GM19239 (cell line): ENCODE results near the gene NMS.

Source experiments
- DNase-seq: peaks from one replicate; pipeline ENCODE4 v3.0.0; 2011; ENCODE audit warnings: low spot score; ENCODE audit not compliant: insufficient read length
- FAIRE-seq: peaks from 2 replicates; lab custom pipeline; 2011; peaks lifted over from hg19 to GRCh38; lab: Jason Lieb, UNC

NMS gene

GRCh38 chr2:100483895-100484294 is 13.6 kb downstream of the NMS start:
- FAIRE-seq (no peak), DNase-seq (no peak)

DNA sequence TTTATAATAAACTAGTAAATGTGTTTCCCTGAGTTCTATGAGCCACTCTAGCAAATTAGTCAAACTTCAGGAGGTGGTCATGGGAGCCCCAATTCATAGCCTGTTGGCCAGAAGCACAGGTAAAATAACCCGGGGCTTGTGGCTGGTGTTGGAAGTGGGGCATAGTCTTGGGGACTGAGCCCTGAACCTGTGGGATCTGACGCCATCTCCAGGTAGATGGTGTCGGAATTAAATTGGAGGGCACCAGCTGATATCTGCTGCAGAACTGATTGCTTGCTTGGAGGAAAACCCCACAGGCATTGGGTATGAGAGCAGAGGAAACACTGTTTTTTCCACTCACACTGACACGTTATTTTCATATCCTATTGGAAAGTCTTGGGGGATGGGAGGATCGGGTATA is 14.1 kb downstream of the NMS start:
- no peak for FAIRE-seq
- no peak for DNase-seq

GRCh38 chr2:100485396-100485795 is 15.1 kb downstream of the NMS start:
- FAIRE-seq = no peak

DNA sequence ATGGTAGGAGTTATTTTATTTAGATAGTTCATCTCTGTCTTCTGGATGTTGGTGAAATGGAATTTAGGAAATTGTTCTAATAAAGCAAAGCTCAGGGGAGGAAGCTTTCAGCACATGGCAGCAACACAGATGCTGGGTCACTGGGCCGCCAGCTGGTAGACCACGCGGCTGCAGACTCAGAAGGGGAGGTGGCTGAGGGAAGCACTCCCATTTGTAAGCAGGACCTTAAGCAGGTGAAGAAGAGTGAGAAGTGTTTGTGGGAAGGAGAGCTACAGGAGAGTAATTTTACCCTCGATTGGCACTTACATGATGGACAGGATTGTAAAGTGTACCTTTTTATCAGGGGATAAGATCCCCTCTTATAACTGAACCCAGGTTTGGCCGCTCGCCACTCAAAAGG is 24.4 kb downstream of the NMS start:
- FAIRE-seq (no peak), DNase-seq (no peak)

More at GRCh38 chr2:100485396-100485795, 15.1 kb downstream of the NMS start:
- no peak for DNase-seq

DNA sequence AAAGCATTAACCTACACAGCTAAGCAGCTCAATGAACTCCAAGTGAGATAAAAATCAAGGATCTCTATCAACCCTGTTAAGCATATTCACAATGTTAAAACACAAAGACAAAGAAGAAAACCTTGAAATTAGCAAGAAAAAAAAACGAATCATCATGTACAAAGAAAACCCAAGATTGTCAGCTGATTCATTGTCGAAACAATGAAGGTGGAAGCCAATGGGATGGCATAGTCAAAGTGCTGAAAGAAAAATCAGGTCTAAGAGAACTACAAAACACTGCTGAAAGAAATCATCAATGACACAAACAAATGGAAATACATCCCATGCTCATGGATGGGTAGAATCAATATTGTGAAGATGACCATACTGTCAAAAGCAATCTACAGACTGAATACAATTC is 32.5 kb downstream of the NMS start:
- no peak for FAIRE-seq

DNA sequence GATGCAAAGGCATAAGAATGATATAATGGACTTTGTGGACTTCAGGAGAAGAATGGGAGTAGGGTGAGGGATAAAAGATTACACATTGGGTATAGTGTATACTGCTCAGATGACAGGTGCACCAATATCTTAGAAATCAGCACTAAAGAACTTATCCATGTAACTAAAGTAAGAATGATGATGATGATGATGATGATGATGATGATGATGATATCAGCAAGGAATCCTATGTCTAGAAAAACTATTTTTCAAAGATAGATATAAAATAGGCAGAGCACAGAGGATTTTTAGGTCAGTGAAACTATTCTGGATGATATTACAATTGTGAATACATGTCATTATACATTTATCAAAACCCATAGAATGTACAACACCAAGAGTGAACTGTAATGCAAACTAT is 34.3 kb downstream of the NMS start:
- DNase-seq (no peak), FAIRE-seq (no peak)

More for the DNA sequence above, 32.5 kb downstream of the NMS start:
- DNase-seq = no peak

DNA sequence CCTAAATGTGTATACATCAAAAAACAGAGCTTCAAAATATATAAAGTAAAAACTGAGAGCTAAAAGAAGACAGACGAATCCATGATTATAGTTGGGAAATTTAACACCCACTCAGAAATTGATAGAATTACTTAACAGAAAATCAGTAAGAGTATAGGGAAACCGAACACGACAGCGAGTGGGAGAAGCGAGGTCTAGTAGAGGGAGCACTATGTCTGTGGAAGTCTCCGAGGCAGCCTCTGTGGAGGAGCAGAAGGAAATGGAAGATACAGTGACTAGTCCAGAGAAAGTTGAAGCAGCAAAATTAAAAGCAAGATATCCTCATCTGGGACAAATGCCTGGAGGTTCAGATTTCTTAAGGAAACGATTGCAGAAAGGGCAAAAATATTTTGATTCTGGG is 38.8 kb downstream of the NMS start:
- FAIRE-seq (no peak), DNase-seq (no peak)

GRCh38 chr2:100513650-100514049 is 43.4 kb downstream of the NMS start:
- no peak for FAIRE-seq
- DNase-seq = no peak

GRCh38 chr2:100517556-100517955 is 47.3 kb downstream of the NMS start:
- FAIRE-seq = no peak
- DNase-seq = no peak

GRCh38 chr2:100518801-100519200 is 48.5 kb downstream of the NMS start:
- DNase-seq (no peak), FAIRE-seq (no peak)

DNA sequence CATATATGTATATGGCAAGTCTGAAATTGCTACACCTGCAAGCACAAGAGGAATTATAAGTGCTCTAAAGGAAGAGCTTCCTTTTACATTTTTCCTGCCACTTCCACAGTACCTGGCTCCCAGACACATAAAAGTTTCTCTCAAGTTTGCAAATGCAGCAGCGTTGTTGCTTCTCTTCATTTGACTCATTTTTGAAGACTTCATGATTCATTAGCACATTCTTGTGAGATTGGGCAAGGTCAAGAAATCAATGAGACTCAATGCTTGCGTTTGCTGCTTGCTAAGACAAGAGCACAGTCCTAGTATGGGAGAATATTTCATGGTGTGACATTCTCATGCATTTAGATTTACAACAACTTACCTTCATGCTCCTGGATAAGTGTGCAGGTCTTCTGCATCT is 49.9 kb downstream of the NMS start:
- FAIRE-seq = no peak
- no peak for DNase-seq

DNA sequence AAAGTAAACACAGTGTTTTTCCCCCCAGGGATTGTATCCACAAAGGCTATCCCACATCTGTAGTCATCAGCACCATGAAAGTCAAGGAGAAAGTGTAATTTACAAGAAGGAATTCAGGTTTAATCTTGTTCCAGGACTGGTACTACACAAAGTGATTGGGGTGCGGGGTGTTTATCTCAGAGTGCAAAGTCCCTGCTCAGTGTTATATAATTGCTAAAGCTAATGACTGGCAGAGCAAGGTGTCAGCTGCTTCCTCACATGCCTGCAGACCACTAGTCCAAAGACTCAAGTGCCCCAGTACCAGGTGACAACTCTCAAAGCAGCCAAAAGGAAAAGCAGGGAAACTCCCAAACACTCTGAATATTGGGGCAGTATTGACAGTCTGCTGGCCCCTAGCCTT is 52.1 kb downstream of the NMS start:
- DNase-seq (no peak), FAIRE-seq (no peak)

- no peak for FAIRE-seq
- DNase-seq = no peak
Observed at GRCh38 chr2:100524331-100524730, 54.0 kb downstream of the NMS start.

GRCh38 chr2:100526868-100527267 is 56.6 kb downstream of the NMS start:
- no peak for FAIRE-seq

GRCh38 chr2:100527440-100528015 is 57.2 kb downstream of the NMS start:
- DNase-seq (no peak), FAIRE-seq (no peak)

More at GRCh38 chr2:100526868-100527267, 56.6 kb downstream of the NMS start:
- no peak for DNase-seq

GRCh38 chr2:100529176-100529575 is 58.9 kb downstream of the NMS start:
- FAIRE-seq (no peak), DNase-seq (no peak)

- no peak for FAIRE-seq
- DNase-seq = no peak
Observed at GRCh38 chr2:100529900-100530299, 59.6 kb downstream of the NMS start.
